HCT116 (cell line): ENCODE measurements around the gene LGALS3.

Experiments
- ATF3 ChIP-seq: IDR thresholded peaks from 2 replicates; pipeline ENCODE4 v1.6.1; 2012
- CTCF ChIP-seq, 3 experiments: fragments of 200-600 bp in 1 of 3; sonication (generic) in 1 of 3; IDR thresholded peaks in 2 of 3; conservative IDR thresholded peaks in 1 of 3; 2 replicates each; pipeline ENCODE4 v1.5.1; 2012 to 2017; ENCODE audit warnings: low read depth in 2 of 3, low read length in 2 of 3, antibody characterized with exemption in 1 of 3, borderline replicate concordance in 1 of 3, control low read depth in 1 of 3, mild to moderate bottlenecking in 1 of 3, mixed read lengths in 1 of 3, mixed run types in 1 of 3, moderate library complexity in 1 of 3; ENCODE audit not compliant: insufficient read depth in 1 of 3
- EGR1 ChIP-seq: IDR thresholded peaks from 2 replicates; pipeline ENCODE4 v1.6.1; 2012; ENCODE audit warnings: low read depth
- EZH2 ChIP-seq: fragments of 200-600 bp; sonication (generic); IDR thresholded peaks from 2 replicates; pipeline ENCODE4 v1.6.1; 2017; ENCODE audit warnings: antibody characterized with exemption, mixed run types
- MAX ChIP-seq: IDR thresholded peaks from 2 replicates; pipeline ENCODE4 v1.6.1; 2012
- POLR2A ChIP-seq: IDR thresholded peaks from 2 replicates; pipeline ENCODE4 v1.7.0; 2011; ENCODE audit warnings: borderline replicate concordance; ENCODE audit not compliant: insufficient read depth, insufficient read length; ENCODE audit errors: extremely low read depth
- REST ChIP-seq: IDR thresholded peaks from 2 replicates; pipeline ENCODE4 v1.6.1; 2012; ENCODE audit warnings: low read depth
- SIN3A ChIP-seq: IDR thresholded peaks from 2 replicates; pipeline ENCODE4 v1.6.1; 2012; ENCODE audit warnings: low read depth
- SP1 ChIP-seq: IDR thresholded peaks from 2 replicates; pipeline ENCODE4 v1.6.1; 2012; ENCODE audit warnings: low read depth
- YY1 ChIP-seq: IDR thresholded peaks from 2 replicates; pipeline ENCODE4 v1.6.1; 2011; ENCODE audit warnings: low read length, low read depth, moderate library complexity, mild to moderate bottlenecking; ENCODE audit not compliant: insufficient replicate concordance; ENCODE audit errors: extremely low read depth
- ZBTB33 ChIP-seq: IDR thresholded peaks from 2 replicates; pipeline ENCODE4 v1.6.1; 2011; ENCODE audit warnings: mild to moderate bottlenecking, low read length, moderate library complexity; ENCODE audit not compliant: insufficient replicate concordance; ENCODE audit errors: extremely low read depth

- no peak for TF ChIP-seq EGR1
- TF ChIP-seq YY1, result no peak
- TF ChIP-seq CTCF (IDR thresholded peaks at IDR 0.05 in 2 of 3, conservative IDR thresholded peaks at IDR 0.05 in 1 of 3; ENCODE audit: borderline replicate concordance in 1 of 3, insufficient read depth in 1 of 3, low read depth in 2 of 3, low read length in 2 of 3), result no peak
- TF ChIP-seq REST, result no peak
- TF ChIP-seq EZH2, result no peak
- no peak for TF ChIP-seq MAX
- TF ChIP-seq SIN3A, result no peak
- no peak for TF ChIP-seq POLR2A
- TF ChIP-seq SP1, result no peak
- no peak for TF ChIP-seq ZBTB33
- TF ChIP-seq ATF3, result no peak
These were observed 43.9 kb upstream of the LGALS3 start for GRCh38 chr14:55085060-55085660.
